Sigmoid colon (tissue), 7 donors: Measurements from ENCODE around the gene MRPL20. TPM values are rescaled to one million over a fixed set of nuclear protein-coding genes. Genes with fewer than 3 reads are reported as not detected.
"Not testable (repeated sequence)": the region's sequence is repeated elsewhere in the genome, so short reads cannot be mapped to it uniquely, and the experiment has no call there.

ENCODE experiments used
- DNase-seq: peaks from one replicate; pipeline ENCODE4 v3.0.0-alpha.2; 2019
- H3K27ac ChIP-seq, 4 donors: fragments of 200-600 bp; sonication (generic); one replicate each; pipeline ENCODE4 v1.5.1; 2016 to 2019; ENCODE audit warnings: mild to moderate bottlenecking in 1 of 4
- H3K27me3 ChIP-seq, 3 donors: fragments of 200-600 bp; sonication (generic); one replicate each; pipeline ENCODE4 v1.5.1; 2019; ENCODE audit warnings: mild to moderate bottlenecking in 1 of 3
- H3K36me3 ChIP-seq, 4 donors: fragments of 200-600 bp; sonication (generic); one replicate each; pipeline ENCODE4 v1.5.1; 2016 to 2019
- H3K4me1 ChIP-seq, 4 donors: fragments of 200-600 bp; sonication (generic); one replicate each; pipeline ENCODE4 v1.5.1; 2017 to 2019
- H3K4me3 ChIP-seq, 4 donors: fragments of 200-600 bp; sonication (generic); one replicate each; pipeline ENCODE4 v1.5.1; 2017 to 2019; ENCODE audit warnings: mild to moderate bottlenecking in 2 of 4, moderate library complexity in 1 of 4
- H3K9me3 ChIP-seq, 4 donors: fragments of 200-600 bp in 3 of 4; sonication (generic) in 3 of 4; one replicate each; pipeline versions ENCODE4 v1.5.1 to v1.6.1; 2013 to 2019
- EP300 ChIP-seq, 4 donors: sonication (generic); formaldehyde crosslinking; IDR thresholded peaks; one replicate each; pipeline ENCODE4 v1.6.1; 2017; ENCODE audit warnings: antibody characterized with exemption in 4 of 4
- POLR2A ChIP-seq, 2 donors: fragments of 450-650 bp; IDR thresholded peaks; one replicate each; pipeline ENCODE4 v1.6.1; 2016; ENCODE audit warnings: antibody characterized with exemption in 2 of 2, mild to moderate bottlenecking in 2 of 2, moderate library complexity in 2 of 2
- POLR2AphosphoS5 ChIP-seq, 4 donors: sonication (generic); formaldehyde crosslinking; IDR thresholded peaks; one replicate each; pipeline ENCODE4 v1.6.1; 2017; ENCODE audit warnings: antibody characterized with exemption in 4 of 4
- WGBS, 2 donors: extraction: QIAGEN DNeasy Blood & Tissue Kit; methylation state at CpG; one replicate each; pipeline ENCODE4 v1.1.7; 2013; 5-methylcytosine and 5-hydroxymethylcytosine counted together
- intact Hi-C: fragments of 100-400 bp; cut with DNase I; formaldehyde crosslinking; loops from one replicate; pipeline ENCODE4 v1.15.1; 2023
- polyA plus RNA-seq, 3 donors: library from polyadenylated mRNA; stranded (reverse); fragments of 200-250 nt; gene quantifications; one replicate each; pipeline ENCODE4 v1.2.3, GENCODE V29; 2013
- total RNA-seq, 4 donors: library from RNA; depleted of rRNA; stranded (reverse); fragments of >200 nt; gene quantifications; one replicate each; pipeline ENCODE4 v1.1.0, GENCODE V29; 2016
- TF ChIP-seq, protein P1 (sequence below), 4 experiments: fragments of 450-650 bp in 3 of 4; fragments of 200-600 bp in 1 of 4; IDR thresholded peaks; one replicate each; pipeline ENCODE4 v1.5.1; 2016 to 2019; ENCODE audit warnings: antibody characterized with exemption in 4 of 4, mild to moderate bottlenecking in 3 of 4, moderate library complexity in 2 of 4
- donor health status: healthy with polysubstance abuse.
- donor health status: Bipolar disorder and iron deficiency.
- donor health status: healthy.

The MRPL20 gene
- total and polyA plus RNA-seq, 7 donors = 133 to 235 (median 178) TPM

GRCh38 chr1:1371364-1371745 lies 35.7 kb downstream of the MRPL20 start:
- WGBS, 2 donors = 38 to 69% methylated on average over 12 of the region's 12 CpGs
- intact Hi-C loops = no loop called here

DNA sequence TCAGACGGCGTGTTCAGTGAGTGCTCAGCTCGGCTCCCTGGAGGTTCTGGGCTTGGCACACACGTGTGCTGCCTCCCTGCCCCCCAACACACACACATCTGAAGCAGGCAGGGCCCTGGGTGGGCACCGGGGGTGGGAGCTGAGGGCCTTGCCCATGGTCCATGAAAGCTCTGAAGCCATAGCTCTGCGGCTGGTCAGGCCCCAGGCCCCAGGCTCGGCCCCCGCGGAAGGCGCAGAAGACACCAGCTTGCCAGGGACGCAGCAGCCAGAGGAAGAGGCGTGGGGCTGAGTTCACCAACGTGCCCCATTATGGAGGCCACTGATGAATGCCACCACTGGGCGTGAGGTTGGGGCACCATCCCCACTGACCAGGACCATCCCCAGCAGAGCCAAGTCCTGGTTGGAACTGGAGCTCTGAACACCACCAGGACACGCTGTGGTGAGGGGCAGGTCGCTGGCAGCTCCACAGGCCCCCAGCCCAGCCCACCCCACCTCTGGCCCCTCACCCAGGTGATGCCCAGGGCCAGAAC lies 36.3 kb downstream of the MRPL20 start:
- intact Hi-C loops = no loop called here

More at GRCh38 chr1:1371364-1371745, 35.7 kb downstream of the MRPL20 start:
- no peak overlapping the region for H3K27ac ChIP-seq
- H3K9me3 ChIP-seq = no peaks in the 10 kb centered on the region
- TF ChIP-seq EP300 (IDR thresholded peaks at IDR 0.05) (no peak), POLR2AphosphoS5 (IDR thresholded peaks at IDR 0.05) (no peak), POLR2A (IDR thresholded peaks at IDR 0.05) (no peak)
- TF ChIP-seq, protein P1, sequence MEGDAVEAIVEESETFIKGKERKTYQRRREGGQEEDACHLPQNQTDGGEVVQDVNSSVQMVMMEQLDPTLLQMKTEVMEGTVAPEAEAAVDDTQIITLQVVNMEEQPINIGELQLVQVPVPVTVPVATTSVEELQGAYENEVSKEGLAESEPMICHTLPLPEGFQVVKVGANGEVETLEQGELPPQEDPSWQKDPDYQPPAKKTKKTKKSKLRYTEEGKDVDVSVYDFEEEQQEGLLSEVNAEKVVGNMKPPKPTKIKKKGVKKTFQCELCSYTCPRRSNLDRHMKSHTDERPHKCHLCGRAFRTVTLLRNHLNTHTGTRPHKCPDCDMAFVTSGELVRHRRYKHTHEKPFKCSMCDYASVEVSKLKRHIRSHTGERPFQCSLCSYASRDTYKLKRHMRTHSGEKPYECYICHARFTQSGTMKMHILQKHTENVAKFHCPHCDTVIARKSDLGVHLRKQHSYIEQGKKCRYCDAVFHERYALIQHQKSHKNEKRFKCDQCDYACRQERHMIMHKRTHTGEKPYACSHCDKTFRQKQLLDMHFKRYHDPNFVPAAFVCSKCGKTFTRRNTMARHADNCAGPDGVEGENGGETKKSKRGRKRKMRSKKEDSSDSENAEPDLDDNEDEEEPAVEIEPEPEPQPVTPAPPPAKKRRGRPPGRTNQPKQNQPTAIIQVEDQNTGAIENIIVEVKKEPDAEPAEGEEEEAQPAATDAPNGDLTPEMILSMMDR (IDR thresholded peaks at IDR 0.05) = no peak
- H3K4me1 ChIP-seq = peaks cover 2 to 41% (median 34%) of the 10 kb centered on the region in 4 donors
- no peak overlapping the region for H3K4me3 ChIP-seq
- H3K27me3 ChIP-seq = no peaks in the 10 kb centered on the region
- no peak for DNase-seq
- H3K36me3 ChIP-seq = peaks cover 0 to 15% (median 4%) of the 10 kb centered on the region in 4 donors

DNA sequence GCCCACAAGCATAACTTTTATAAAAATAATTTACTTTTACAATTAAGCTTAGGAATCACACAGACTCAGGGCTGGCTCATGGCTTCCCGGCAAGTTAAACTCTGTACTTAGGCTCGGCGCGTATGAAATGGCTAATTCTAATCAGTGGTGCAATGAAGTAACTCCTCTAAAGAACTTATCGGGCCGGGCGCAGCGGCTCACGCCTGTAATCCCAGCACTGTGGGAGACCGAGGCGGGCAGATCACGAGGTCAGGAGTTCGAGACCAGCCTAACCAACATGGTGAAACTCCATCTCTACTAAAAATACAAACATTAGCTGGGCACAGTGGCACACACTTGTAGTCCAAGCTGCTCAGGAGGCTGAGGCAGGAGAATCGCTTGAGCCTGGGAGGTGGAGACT lies 37.0 kb downstream of the MRPL20 start:
- H3K27ac ChIP-seq, H3K27me3 ChIP-seq, H3K9me3 ChIP-seq, DNase-seq, intact Hi-C loops, H3K4me3 ChIP-seq: not testable (repeated sequence)
- Histone ChIP-seq H3K36me3 (peaks cover 0 to 15% (median 4%) of the 10 kb centered on the region in 4 donors), H3K4me1 (peaks cover 2 to 33% (median 28%) of the 10 kb centered on the region in 4 donors)
- WGBS, 2 donors = 92 to 94% methylated on average over 14 of the region's 14 CpGs

More for the DNA sequence above, 36.3 kb downstream of the MRPL20 start:
- H3K36me3 ChIP-seq = peaks cover 0 to 15% (median 4%) of the 10 kb centered on the region in 4 donors
- H3K27me3 ChIP-seq = no peaks in the 10 kb centered on the region
- 82 to 86% methylated on average over 16 of the region's 16 CpGs for WGBS, 2 donors
- no peak overlapping the region for H3K4me3 ChIP-seq
- no peaks in the 10 kb centered on the region for H3K9me3 ChIP-seq
- no peak for DNase-seq
- no peak for TF ChIP-seq POLR2A (IDR thresholded peaks at IDR 0.05)
- TF ChIP-seq EP300 (IDR thresholded peaks at IDR 0.05) = no peak
- no peak for TF ChIP-seq POLR2AphosphoS5 (IDR thresholded peaks at IDR 0.05)
- TF ChIP-seq, protein P1 (IDR thresholded peaks at IDR 0.05) = no peak
- peaks cover 2 to 36% (median 31%) of the 10 kb centered on the region in 4 donors for H3K4me1 ChIP-seq
- no peak overlapping the region for H3K27ac ChIP-seq

GRCh38 chr1:1367315-1367714 lies 39.8 kb downstream of the MRPL20 start:
- no peak overlapping the region for H3K27ac ChIP-seq
- no peak for DNase-seq

DNA sequence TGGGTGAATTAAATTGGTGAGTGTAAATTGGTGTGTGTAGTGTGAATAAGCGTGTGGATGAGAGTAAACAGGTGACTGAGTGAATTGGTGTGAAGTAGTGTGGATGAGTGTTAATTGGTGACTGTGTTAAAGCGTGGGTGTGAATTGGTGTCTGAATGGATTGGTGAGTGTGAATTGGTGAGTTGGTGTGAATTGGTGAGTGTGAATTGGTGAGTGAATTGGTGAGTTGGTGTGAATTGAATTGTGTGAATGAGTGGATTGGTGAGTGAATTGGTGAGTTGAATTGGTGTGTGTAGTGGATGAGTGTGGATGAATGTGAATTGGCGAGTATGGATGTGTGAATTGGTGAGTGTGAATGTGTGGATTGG lies 40.4 kb downstream of the MRPL20 start:
- DNase-seq = no peak
- Histone ChIP-seq H3K4me1 (peaks cover 0 to 14% (median 9%) of the 10 kb centered on the region in 4 donors), H3K36me3 (no peaks in the 10 kb centered on the region), H3K9me3 (no peaks in the 10 kb centered on the region), H3K4me3 (no peak overlapping the region), H3K27me3 (no peaks in the 10 kb centered on the region), H3K27ac (no peak overlapping the region)
- WGBS, 2 donors = 96 to 99% methylated on average over 3 of the region's 3 CpGs
- TF ChIP-seq EP300 (IDR thresholded peaks at IDR 0.05) = no peak
- TF ChIP-seq, protein P1 (IDR thresholded peaks at IDR 0.05) = no peak
- no peak for TF ChIP-seq POLR2A (IDR thresholded peaks at IDR 0.05)
- TF ChIP-seq POLR2AphosphoS5 (IDR thresholded peaks at IDR 0.05) = no peak
- intact Hi-C loops = no loop called here

More at GRCh38 chr1:1367315-1367714, 39.8 kb downstream of the MRPL20 start:
- TF ChIP-seq POLR2AphosphoS5 (IDR thresholded peaks at IDR 0.05) = no peak
- no peak for TF ChIP-seq POLR2A (IDR thresholded peaks at IDR 0.05)
- TF ChIP-seq EP300 (IDR thresholded peaks at IDR 0.05) = no peak
- TF ChIP-seq, protein P1 (IDR thresholded peaks at IDR 0.05) = no peak
- 95 to 97% methylated on average over 5 of the region's 5 CpGs for WGBS, 2 donors
- Histone ChIP-seq H3K4me1 (peaks cover 0 to 14% (median 11%) of the 10 kb centered on the region in 4 donors), H3K36me3 (no peaks in the 10 kb centered on the region), H3K4me3 (no peak overlapping the region), H3K27me3 (no peaks in the 10 kb centered on the region), H3K9me3 (no peaks in the 10 kb centered on the region)
- intact Hi-C loops = no loop called here
